GM12872 (cell line): ENCODE data around the gene NDUFS6.

Experiments
- TF ChIP-seq, protein P1 (sequence below): IDR thresholded peaks from 3 replicates; pipeline ENCODE4 v1.5.1; 2011; ENCODE audit warnings: low read depth, mild to moderate bottlenecking, low read length, moderate library complexity; ENCODE audit not compliant: insufficient read depth

Gene NDUFS6

DNA sequence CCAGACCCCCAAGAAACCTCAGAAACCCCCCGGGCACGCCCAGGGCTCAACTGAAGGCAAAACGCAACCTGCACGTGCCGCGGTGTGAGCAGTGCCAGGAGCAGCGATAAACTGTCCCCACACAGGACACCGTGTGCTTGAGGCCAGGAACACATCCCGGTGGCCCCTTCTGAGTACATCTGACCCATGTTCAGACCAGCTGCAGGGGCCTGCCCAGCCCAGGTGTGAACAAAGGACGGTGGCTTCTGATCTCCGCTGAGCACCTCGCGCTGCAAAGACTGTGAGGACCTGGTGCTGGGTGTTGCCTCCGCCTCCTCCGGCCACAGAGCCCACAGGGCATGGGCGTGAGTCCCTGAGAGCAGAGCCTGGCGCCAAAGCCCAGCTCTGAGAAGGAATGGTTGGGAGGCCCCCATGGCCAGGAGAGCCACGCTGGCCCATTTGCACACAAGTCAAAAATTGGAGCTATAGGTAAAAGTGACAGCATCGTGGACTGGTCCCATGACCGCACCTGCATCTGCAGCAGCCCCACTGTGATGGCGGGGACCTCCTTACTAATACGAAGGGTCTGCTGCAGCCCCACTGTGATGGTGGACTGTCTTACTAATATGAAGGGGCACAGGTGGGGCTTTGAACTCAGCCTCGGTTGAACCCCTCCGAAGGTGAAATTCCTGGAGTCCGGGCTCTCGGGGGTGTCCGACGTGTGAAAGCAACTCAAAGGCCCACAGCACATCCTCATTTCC lies 31.5 kb downstream of the NDUFS6 start:
- TF ChIP-seq, protein P1, sequence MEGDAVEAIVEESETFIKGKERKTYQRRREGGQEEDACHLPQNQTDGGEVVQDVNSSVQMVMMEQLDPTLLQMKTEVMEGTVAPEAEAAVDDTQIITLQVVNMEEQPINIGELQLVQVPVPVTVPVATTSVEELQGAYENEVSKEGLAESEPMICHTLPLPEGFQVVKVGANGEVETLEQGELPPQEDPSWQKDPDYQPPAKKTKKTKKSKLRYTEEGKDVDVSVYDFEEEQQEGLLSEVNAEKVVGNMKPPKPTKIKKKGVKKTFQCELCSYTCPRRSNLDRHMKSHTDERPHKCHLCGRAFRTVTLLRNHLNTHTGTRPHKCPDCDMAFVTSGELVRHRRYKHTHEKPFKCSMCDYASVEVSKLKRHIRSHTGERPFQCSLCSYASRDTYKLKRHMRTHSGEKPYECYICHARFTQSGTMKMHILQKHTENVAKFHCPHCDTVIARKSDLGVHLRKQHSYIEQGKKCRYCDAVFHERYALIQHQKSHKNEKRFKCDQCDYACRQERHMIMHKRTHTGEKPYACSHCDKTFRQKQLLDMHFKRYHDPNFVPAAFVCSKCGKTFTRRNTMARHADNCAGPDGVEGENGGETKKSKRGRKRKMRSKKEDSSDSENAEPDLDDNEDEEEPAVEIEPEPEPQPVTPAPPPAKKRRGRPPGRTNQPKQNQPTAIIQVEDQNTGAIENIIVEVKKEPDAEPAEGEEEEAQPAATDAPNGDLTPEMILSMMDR = no peak

- TF ChIP-seq, protein P1 = no peak
Measured at GRCh38 chr5:1833264-1834021, 32.2 kb downstream of the NDUFS6 start.

GRCh38 chr5:1834022-1834551 lies 32.9 kb downstream of the NDUFS6 start:
- TF ChIP-seq, protein P1 = no peak

DNA sequence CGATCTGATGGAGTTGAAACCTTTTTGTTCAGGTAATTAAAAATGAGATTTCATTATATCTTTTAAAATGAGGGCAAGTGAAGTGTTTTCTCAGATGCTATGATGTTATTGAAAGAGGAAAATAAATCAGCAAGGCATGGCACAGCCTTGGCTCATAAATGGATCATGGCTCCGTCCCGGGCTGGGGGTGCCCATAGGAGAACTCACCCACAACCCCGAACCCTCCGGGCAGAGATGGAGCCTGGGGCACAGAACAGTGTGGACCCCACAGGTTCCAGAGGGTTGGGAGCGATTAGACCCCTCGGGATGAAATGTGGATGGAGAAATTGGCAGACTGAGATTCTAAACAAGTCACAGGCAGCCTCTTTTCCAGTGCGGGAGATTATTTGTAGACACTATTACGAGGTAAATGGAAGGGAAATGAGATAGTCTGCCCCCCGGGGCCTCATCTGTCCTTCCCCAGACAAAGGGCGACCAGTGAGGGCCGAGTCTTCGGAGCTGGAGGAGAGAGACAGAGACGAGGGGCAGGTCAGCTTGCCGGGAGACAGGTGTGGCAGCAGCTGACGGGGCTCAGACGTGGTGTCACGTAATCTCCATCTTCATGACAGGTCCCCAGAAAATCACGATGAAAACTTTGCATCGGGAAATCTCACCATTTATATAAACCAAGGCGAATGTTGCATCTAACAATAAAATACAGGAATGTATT lies 33.7 kb downstream of the NDUFS6 start:
- TF ChIP-seq, protein P1 = no peak

- TF ChIP-seq, protein P1 = no peak
Measured at GRCh38 chr5:1835431-1835830, 34.2 kb downstream of the NDUFS6 start.

DNA sequence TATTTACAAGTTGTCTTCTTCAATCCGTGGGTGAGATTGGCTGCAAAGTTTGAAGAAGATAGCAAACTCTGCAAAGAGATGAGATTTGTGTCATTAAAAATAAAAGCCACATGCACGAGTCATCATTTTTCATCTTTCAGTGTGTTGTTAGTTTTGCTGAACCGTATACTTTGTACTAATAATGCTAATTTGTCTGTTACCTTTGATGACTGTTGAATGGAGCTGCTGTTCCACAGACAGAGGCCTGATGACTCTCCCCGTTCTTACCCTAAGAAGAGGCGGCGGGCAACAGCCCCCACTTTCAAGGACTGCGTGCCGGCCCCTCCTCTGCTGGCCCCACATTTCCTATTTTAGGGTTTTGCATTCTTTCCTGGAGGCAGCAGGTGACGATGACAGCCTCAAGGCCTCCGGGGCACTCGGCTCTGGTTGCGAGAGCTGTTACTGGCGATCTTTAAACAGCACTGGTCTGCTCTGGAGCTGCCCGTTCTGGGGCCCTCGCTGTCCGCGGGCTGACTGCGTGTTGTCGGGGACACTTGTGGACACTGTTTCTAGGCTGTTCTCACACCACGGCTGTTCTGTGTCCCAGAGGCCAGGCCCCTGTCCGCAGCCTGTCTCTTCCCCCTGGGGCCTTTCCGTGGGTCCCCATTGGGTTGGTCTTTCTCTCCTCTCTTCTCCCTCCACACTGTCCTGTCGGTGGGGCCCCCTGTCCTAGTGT lies 35.1 kb downstream of the NDUFS6 start:
- TF ChIP-seq, protein P1 = no peak
